ENCODE data around the gene SLC16A7. TPM values are rescaled to one million over a fixed set of nuclear protein-coding genes. Genes with fewer than 3 reads are reported as not detected.
"Not testable (repeated sequence)": the region's sequence is repeated elsewhere in the genome, so short reads cannot be mapped to it uniquely, and the experiment has no call there.

The SLC16A7 gene
- polyA plus RNA-seq, 4 donors: 3.5 to 8.6 (median 4.8) TPM

- DNase-seq (ENCODE audit: low read depth in 4 of 4, low spot score in 3 of 4): no peak
Measured at GRCh38 chr12:59724011-59724695, 128.3 kb downstream of the SLC16A7 start.

GRCh38 chr12:59733200-59733599 is 137.4 kb downstream of the SLC16A7 start:
- DNase-seq (ENCODE audit: low read depth in 4 of 4, low spot score in 3 of 4): no peak

- no peak for DNase-seq (ENCODE audit: low read depth in 4 of 4, low spot score in 3 of 4)
Measured at GRCh38 chr12:59734371-59734770, 138.5 kb downstream of the SLC16A7 start.

- DNase-seq (ENCODE audit: low read depth in 4 of 4, low spot score in 3 of 4): no peak
Measured at GRCh38 chr12:59735231-59735630, 139.4 kb downstream of the SLC16A7 start.

- no peak for DNase-seq (ENCODE audit: low read depth in 4 of 4, low spot score in 3 of 4)
Measured at GRCh38 chr12:59736359-59736758, 140.5 kb downstream of the SLC16A7 start.

- DNase-seq (ENCODE audit: low read depth in 4 of 4, low spot score in 3 of 4): no peak
Measured at GRCh38 chr12:59736786-59737185, 141.0 kb downstream of the SLC16A7 start.

- no peak for DNase-seq (ENCODE audit: low read depth in 4 of 4, low spot score in 3 of 4)
Measured at GRCh38 chr12:59737725-59738463, 142.1 kb downstream of the SLC16A7 start.

- no peak for DNase-seq (ENCODE audit: low read depth in 4 of 4, low spot score in 3 of 4)
Measured at GRCh38 chr12:59742841-59743240, 147.0 kb downstream of the SLC16A7 start.

- no peak for DNase-seq (ENCODE audit: low read depth in 4 of 4, low spot score in 3 of 4)
Measured at GRCh38 chr12:59744564-59744963, 148.7 kb downstream of the SLC16A7 start.

GRCh38 chr12:59751091-59751490 is 155.3 kb downstream of the SLC16A7 start:
- DNase-seq (ENCODE audit: low read depth in 4 of 4, low spot score in 3 of 4): not testable (repeated sequence)

- no peak for DNase-seq (ENCODE audit: low read depth in 4 of 4, low spot score in 3 of 4)
Measured at GRCh38 chr12:59761542-59761941, 165.7 kb downstream of the SLC16A7 start.

- no peak for DNase-seq (ENCODE audit: low read depth in 4 of 4, low spot score in 3 of 4)
Measured at GRCh38 chr12:59763835-59764234, 168.0 kb downstream of the SLC16A7 start.

GRCh38 chr12:59768031-59768430 is 172.2 kb downstream of the SLC16A7 start:
- no peak for DNase-seq (ENCODE audit: low read depth in 4 of 4, low spot score in 3 of 4)

- no peak for DNase-seq (ENCODE audit: low read depth in 4 of 4, low spot score in 3 of 4)
Measured at GRCh38 chr12:59780605-59781135, 184.8 kb downstream of the SLC16A7 start.

- no peak for DNase-seq (ENCODE audit: low read depth in 4 of 4, low spot score in 3 of 4)
Measured at GRCh38 chr12:59787610-59788009, 191.8 kb downstream of the SLC16A7 start.

- DNase-seq (ENCODE audit: low read depth in 4 of 4, low spot score in 3 of 4): no peak
Measured at GRCh38 chr12:59792647-59793046, 196.8 kb downstream of the SLC16A7 start.

- DNase-seq (ENCODE audit: low read depth in 4 of 4, low spot score in 3 of 4): no peak
Measured at GRCh38 chr12:59803735-59804134, 207.9 kb downstream of the SLC16A7 start.

- no peak for DNase-seq (ENCODE audit: low read depth in 4 of 4, low spot score in 3 of 4)
Measured at GRCh38 chr12:59808317-59808910, 212.6 kb downstream of the SLC16A7 start.

- no peak for DNase-seq (ENCODE audit: low read depth in 4 of 4, low spot score in 3 of 4)
Measured at GRCh38 chr12:59811991-59812390, 216.2 kb downstream of the SLC16A7 start.

GRCh38 chr12:59812716-59813115 is 216.9 kb downstream of the SLC16A7 start:
- no peak for DNase-seq (ENCODE audit: low read depth in 4 of 4, low spot score in 3 of 4)

- no peak for DNase-seq (ENCODE audit: low read depth in 4 of 4, low spot score in 3 of 4)
Measured at GRCh38 chr12:59820594-59821011, 224.8 kb downstream of the SLC16A7 start.

All from left renal pelvis (tissue), 4 donors.